Endodermal cell (in vitro differentiated cells): Measurements from ENCODE around the gene TSGA10. TPM values are rescaled to one million over a fixed set of nuclear protein-coding genes. Genes with fewer than 3 reads are reported as not detected.

Experiments used
- DNase-seq: peaks from one replicate; pipeline ENCODE4 v3.0.0-alpha.2; 2017
- H3K27ac ChIP-seq: 2 replicates; pipeline ENCODE4 v1.5.1; 2013; ENCODE audit warnings: mild to moderate bottlenecking, low read depth, low read length, moderate library complexity
- H3K27me3 ChIP-seq: 2 replicates; pipeline ENCODE4 v1.6.1; 2013; ENCODE audit warnings: mild to moderate bottlenecking, low read length, moderate library complexity; ENCODE audit not compliant: insufficient read depth, control insufficient read depth, poor library complexity, severe bottlenecking
- H3K36me3 ChIP-seq: 2 replicates; pipeline ENCODE4 v1.7.0; 2013; ENCODE audit warnings: mild to moderate bottlenecking, low read length, moderate library complexity; ENCODE audit not compliant: control insufficient read depth, insufficient read depth
- H3K4me1 ChIP-seq: one replicate; pipeline ENCODE4 v1.7.0; 2013; ENCODE audit warnings: low read length; ENCODE audit not compliant: control insufficient read depth, insufficient read depth
- H3K4me3 ChIP-seq: 2 replicates; pipeline ENCODE4 v1.5.1; 2013; ENCODE audit warnings: mild to moderate bottlenecking, low read length, moderate library complexity
- H3K9ac ChIP-seq: 2 replicates; pipeline ENCODE4 v1.6.1; 2013; ENCODE audit warnings: mild to moderate bottlenecking, low read length, moderate library complexity; ENCODE audit not compliant: poor library complexity, severe bottlenecking; ENCODE audit errors: extremely low read depth
- H3K9me3 ChIP-seq: 2 replicates; pipeline ENCODE4 v1.6.1; 2013; ENCODE audit warnings: mild to moderate bottlenecking, low read length, moderate library complexity; ENCODE audit not compliant: control insufficient read depth
- H3K27ac Mint-ChIP-seq: 2 replicates; pipeline ENCODE4 v1.8.0; 2020; ENCODE audit warnings: mixed read lengths
- H3K27me3 Mint-ChIP-seq: 2 replicates; pipeline ENCODE4 v1.8.0; 2021; ENCODE audit warnings: mild to moderate bottlenecking, mixed read lengths; ENCODE audit not compliant: insufficient read depth
- H3K36me3 Mint-ChIP-seq: 2 replicates; pipeline ENCODE4 v1.8.0; 2020; ENCODE audit warnings: low read depth, mixed read lengths
- H3K4me1 Mint-ChIP-seq: 2 replicates; pipeline ENCODE4 v1.8.0; 2020; ENCODE audit warnings: mixed read lengths
- H3K4me3 Mint-ChIP-seq: 2 replicates; pipeline ENCODE4 v1.8.0; 2020; ENCODE audit warnings: mild to moderate bottlenecking, moderate library complexity, mixed read lengths
- H3K9me3 Mint-ChIP-seq: 2 replicates; pipeline ENCODE4 v1.8.0; 2020; ENCODE audit warnings: mild to moderate bottlenecking, mixed read lengths
- WGBS, 2 experiments: methylation state at CpG; one replicate each; pipeline versions ENCODE4 v1.1.5 to v1.1.7; 2013; ENCODE audit warnings: missing lambda C conversion rate in 2 of 2, mixed read lengths in 1 of 2; ENCODE audit not compliant: insufficient coverage in 1 of 2, insufficient read length in 1 of 2; 5-methylcytosine and 5-hydroxymethylcytosine counted together
- total RNA-seq, 2 donors: library from RNA; stranded (reverse); fragmentation: NEBNext Ultra II Directional in 1 of 2; extraction: Animal tissue kit (Norgen Biotek cat#: 25700) in 1 of 2; gene quantifications; 2 replicates in 1 of 2; 3 replicates in 1 of 2; pipeline ENCODE4 v1.2.1, GENCODE V29; 2021
- TF ChIP-seq, protein P1 (sequence below): fragments of 200-600 bp; sonication (generic); conservative IDR thresholded peaks from 2 replicates; pipeline ENCODE4 v1.5.0; 2021; ENCODE audit warnings: antibody characterized with exemption, mild to moderate bottlenecking

Gene TSGA10
- total RNA-seq, 2 donors from 2014 or later, result 7.8 to 12.4 TPM

DNA sequence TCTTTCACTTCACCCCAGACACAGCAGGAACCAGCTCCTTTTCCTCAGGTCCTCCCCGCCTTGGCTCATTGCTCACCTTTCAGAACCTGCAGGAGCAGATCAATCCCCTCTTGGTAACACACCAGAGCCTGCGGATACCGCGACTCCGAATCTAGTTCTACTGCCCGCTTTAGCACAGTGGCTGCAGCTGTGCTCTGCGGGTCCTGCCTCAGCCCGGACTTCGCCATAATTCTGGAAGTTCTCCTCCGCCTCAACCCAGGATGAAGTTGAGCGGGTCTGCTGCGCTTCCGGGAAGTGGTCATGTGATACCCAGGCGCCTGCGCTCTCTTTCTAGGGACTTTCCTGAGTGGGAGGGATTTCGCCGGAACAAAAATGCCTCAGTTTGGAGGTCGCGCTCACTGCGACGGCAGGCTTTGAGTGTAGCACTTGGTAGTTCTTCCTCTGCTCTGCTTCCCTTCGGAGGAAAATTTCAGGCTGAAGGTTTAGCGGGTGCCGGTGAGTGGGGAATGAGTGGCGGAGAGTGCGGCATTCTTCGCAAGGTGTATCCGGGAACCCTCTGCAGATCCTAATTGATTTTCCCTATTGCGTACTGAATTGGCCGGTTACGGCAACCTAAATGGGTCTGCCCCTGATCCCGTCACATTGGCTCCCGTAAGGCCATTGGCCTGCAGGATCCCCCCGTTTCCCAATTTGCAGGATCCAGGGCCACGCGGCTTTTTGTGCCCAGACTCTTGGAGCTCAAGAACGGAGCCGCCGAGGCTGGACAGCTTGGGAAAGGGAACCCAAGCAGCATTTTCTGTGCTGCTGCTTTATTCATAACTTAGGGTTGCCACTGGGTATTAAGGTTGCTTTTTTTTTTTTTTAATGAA lies 26.2 kb upstream of the TSGA10 start, which contains the start of the genes MITD1 and MRPL30:
Gene MITD1, minus strand, starts transcription at position 304 of the 869 bp plus-strand sequence. Its CDS starts 77 bp downstream, at position 227.
Gene MRPL30, plus strand, starts transcription at position 430 of the 869 bp plus-strand sequence. CDS start 5,020 bp downstream, outside the sequence.
- H3K9me3 ChIP-seq, result no peaks in the 10 kb centered on the region
- H3K4me1 ChIP-seq, result no peaks in the 10 kb centered on the region
- H3K36me3 ChIP-seq, result peaks cover 11% of the 10 kb centered on the region
- peaks cover 10% of the 10 kb centered on the region for H3K36me3 Mint-ChIP-seq
- H3K9me3 Mint-ChIP-seq, result no peaks in the 10 kb centered on the region
- peak within 1 kb of the TSS; percentile 98 for H3K27ac Mint-ChIP-seq
- WGBS, 2 experiments, result 0 to 1% methylated on average over 19 to 39 of the region's 39 CpGs
- DNase-seq, result peak; percentile 97
- H3K27me3 ChIP-seq, result no peaks in the 10 kb centered on the region
- H3K9ac ChIP-seq, result peak within 1 kb of the TSS; percentile 78
- H3K4me3 Mint-ChIP-seq, result peak within 1 kb of the TSS; percentile 86
- no peaks in the 10 kb centered on the region for H3K27me3 Mint-ChIP-seq
- H3K27ac ChIP-seq, result peak within 1 kb of the TSS; percentile 50
- H3K4me3 ChIP-seq, result peak within 1 kb of the TSS; percentile 97
- H3K4me1 Mint-ChIP-seq, result peaks cover 10% of the 10 kb centered on the region
- TF ChIP-seq, protein P1, sequence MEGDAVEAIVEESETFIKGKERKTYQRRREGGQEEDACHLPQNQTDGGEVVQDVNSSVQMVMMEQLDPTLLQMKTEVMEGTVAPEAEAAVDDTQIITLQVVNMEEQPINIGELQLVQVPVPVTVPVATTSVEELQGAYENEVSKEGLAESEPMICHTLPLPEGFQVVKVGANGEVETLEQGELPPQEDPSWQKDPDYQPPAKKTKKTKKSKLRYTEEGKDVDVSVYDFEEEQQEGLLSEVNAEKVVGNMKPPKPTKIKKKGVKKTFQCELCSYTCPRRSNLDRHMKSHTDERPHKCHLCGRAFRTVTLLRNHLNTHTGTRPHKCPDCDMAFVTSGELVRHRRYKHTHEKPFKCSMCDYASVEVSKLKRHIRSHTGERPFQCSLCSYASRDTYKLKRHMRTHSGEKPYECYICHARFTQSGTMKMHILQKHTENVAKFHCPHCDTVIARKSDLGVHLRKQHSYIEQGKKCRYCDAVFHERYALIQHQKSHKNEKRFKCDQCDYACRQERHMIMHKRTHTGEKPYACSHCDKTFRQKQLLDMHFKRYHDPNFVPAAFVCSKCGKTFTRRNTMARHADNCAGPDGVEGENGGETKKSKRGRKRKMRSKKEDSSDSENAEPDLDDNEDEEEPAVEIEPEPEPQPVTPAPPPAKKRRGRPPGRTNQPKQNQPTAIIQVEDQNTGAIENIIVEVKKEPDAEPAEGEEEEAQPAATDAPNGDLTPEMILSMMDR, result no peak

DNA sequence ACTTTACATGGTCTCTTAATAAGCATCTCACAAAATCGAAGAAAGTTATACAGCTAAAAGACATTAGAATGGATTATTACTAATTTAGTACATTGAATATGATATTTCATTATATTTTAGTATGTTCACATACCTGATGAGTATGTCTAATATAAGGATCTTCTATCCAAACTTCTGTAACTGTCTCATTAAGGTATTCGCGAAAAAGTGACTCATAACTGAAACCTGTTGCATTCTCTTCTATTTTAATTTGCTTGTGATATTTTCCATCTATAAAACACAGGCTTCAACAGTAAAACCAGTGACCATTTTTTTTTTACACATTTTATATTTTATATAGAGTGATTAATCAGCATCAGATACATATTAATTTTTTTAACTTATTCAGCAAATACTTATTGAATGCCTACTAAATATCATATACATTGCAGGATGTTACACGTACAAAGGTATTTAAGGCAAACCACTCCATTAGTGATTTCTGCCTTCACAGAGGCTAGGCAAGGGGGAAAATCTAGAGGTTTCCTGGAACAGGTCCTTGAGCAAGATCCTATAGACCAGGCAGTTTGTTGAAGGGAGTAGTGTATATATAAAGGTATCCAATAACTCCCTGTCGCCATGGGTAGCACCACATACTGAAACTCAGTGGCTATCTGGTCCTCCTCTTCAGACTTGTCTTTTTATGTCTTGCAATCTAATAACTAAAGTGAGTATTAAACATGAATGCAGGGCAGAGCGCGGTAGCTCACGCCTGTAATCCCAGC lies 16.8 kb upstream of the TSGA10 start:
- Mint-ChIP-seq H3K4me3 (no peak overlapping the region), H3K36me3 (peaks cover 34% of the 10 kb centered on the region), H3K27me3 (no peaks in the 10 kb centered on the region), H3K27ac (no peak overlapping the region), H3K9me3 (no peaks in the 10 kb centered on the region), H3K4me1 (no peaks in the 10 kb centered on the region)
- no peaks in the 10 kb centered on the region for H3K4me1 ChIP-seq
- 94% methylated on average over 7 of the region's 8 CpGs; no CpG with 5 or more reads in 1 of the 2 experiments for WGBS, 2 experiments
- DNase-seq, result no peak
- no peak overlapping the region for H3K27ac ChIP-seq
- H3K4me3 ChIP-seq, result no peak overlapping the region
- H3K9ac ChIP-seq, result no peak overlapping the region
- no peaks in the 10 kb centered on the region for H3K9me3 ChIP-seq
- H3K36me3 ChIP-seq, result peaks cover 61% of the 10 kb centered on the region
- TF ChIP-seq, protein P1, result no peak
- no peaks in the 10 kb centered on the region for H3K27me3 ChIP-seq

DNA sequence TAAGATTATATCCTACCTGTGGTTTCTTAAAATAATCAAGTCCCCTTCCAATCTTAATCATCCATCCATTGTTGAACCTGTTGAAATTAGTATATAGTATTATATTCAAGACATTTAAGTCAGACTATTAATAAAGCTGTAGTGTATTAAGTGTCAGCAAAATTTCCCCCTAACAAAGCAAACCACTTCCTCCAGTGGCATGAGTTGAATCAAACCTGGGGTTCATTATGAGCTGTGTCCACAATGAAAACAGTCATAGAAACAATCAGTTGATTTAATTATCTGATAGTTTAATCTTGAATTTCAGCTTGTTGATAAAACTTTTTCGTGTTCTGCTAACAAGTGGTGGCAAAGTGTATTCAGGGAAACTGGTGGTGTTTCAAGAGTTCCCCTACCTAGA lies 14.8 kb upstream of the TSGA10 start:
- no peak overlapping the region for H3K27ac ChIP-seq
- no peaks in the 10 kb centered on the region for H3K27me3 ChIP-seq
- Mint-ChIP-seq H3K4me3 (no peak overlapping the region), H3K4me1 (no peaks in the 10 kb centered on the region), H3K9me3 (no peaks in the 10 kb centered on the region), H3K27me3 (no peaks in the 10 kb centered on the region), H3K36me3 (peaks cover 43% of the 10 kb centered on the region), H3K27ac (no peak overlapping the region)
- H3K9me3 ChIP-seq, result no peaks in the 10 kb centered on the region
- H3K36me3 ChIP-seq, result peaks cover 68% of the 10 kb centered on the region
- H3K4me1 ChIP-seq, result peaks cover 4% of the 10 kb centered on the region
- no peak for DNase-seq
- TF ChIP-seq, protein P1, result no peak
- 80 to 90% methylated on average over 1 of the region's 1 CpG for WGBS, 2 experiments
- no peak overlapping the region for H3K4me3 ChIP-seq
- no peak overlapping the region for H3K9ac ChIP-seq
